Omental fat pad (tissue), 4 donors: ENCODE results near the gene TMEM121B. TPM values are rescaled to one million over a fixed set of nuclear protein-coding genes. Genes with fewer than 3 reads are reported as not detected.

Experiments used
- ATAC-seq: fragments of 150-250 bp; one replicate; pipeline ENCODE4 v1.9.1; 2016; ENCODE audit warnings: mild to moderate bottlenecking, moderate library complexity; ENCODE audit not compliant: low FRiP score
- DNase-seq: peaks from one replicate; pipeline ENCODE4 v3.0.0-alpha.2; 2019; ENCODE audit warnings: low spot score
- CTCF ChIP-seq, 3 donors: fragments of 450-650 bp; IDR thresholded peaks; one replicate each; pipeline ENCODE4 v1.5.1; 2016 to 2017; ENCODE audit warnings: antibody characterized with exemption in 3 of 3, mild to moderate bottlenecking in 3 of 3, moderate library complexity in 2 of 3
- total RNA-seq, 4 donors: library from RNA; depleted of rRNA; stranded (reverse); fragments of >200 nt; gene quantifications; one replicate each; pipeline ENCODE4 v1.1.0, GENCODE V29; 2016

The TMEM121B gene
- total RNA-seq, 4 donors from 2014 or later, result 0.46 to 1.4 (median 0.94) TPM

- no peak for TF ChIP-seq CTCF (IDR thresholded peaks at IDR 0.05)
- DNase-seq (no peak), ATAC-seq (no peak)
These were observed 25.6 kb downstream of the TMEM121B start for GRCh38 chr22:17095538-17095937.

GRCh38 chr22:17093081-17093480 lies 28.1 kb downstream of the TMEM121B start:
- ATAC-seq, result no peak
- no peak for TF ChIP-seq CTCF (IDR thresholded peaks at IDR 0.05)
- DNase-seq, result no peak

- ATAC-seq (no peak), DNase-seq (no peak)
- no peak for TF ChIP-seq CTCF (IDR thresholded peaks at IDR 0.05)
These were observed 29.3 kb downstream of the TMEM121B start for GRCh38 chr22:17091851-17092250.

GRCh38 chr22:17090550-17090949 lies 30.6 kb downstream of the TMEM121B start:
- no peak for DNase-seq
- TF ChIP-seq CTCF (IDR thresholded peaks at IDR 0.05), result no peak
- no peak for ATAC-seq

GRCh38 chr22:17087498-17088131 lies 33.5 kb downstream of the TMEM121B start:
- no peak for ATAC-seq
- no peak for TF ChIP-seq CTCF (IDR thresholded peaks at IDR 0.05)
- DNase-seq, result no peak

GRCh38 chr22:17086788-17087497 lies 34.2 kb downstream of the TMEM121B start:
- no peak for TF ChIP-seq CTCF (IDR thresholded peaks at IDR 0.05)
- no peak for DNase-seq
- no peak for ATAC-seq

- TF ChIP-seq CTCF (IDR thresholded peaks at IDR 0.05), result no peak
- DNase-seq, result no peak
- ATAC-seq, result peak; percentile 25
These were observed 34.9 kb downstream of the TMEM121B start for GRCh38 chr22:17086296-17086695.
